WI38 (cell line): Measurements from ENCODE around the gene SLC6A9.

ENCODE experiments used
- H3K4me3 ChIP-seq: 2 replicates; pipeline ENCODE4 v1.5.1; 2011; ENCODE audit warnings: low read depth, mild to moderate bottlenecking, control low read depth, low read length
- TF ChIP-seq, protein P1 (sequence below): IDR thresholded peaks from 2 replicates; pipeline ENCODE4 v1.5.1; 2012; ENCODE audit warnings: low read depth, mild to moderate bottlenecking, control low read depth, low read length

The SLC6A9 gene

DNA sequence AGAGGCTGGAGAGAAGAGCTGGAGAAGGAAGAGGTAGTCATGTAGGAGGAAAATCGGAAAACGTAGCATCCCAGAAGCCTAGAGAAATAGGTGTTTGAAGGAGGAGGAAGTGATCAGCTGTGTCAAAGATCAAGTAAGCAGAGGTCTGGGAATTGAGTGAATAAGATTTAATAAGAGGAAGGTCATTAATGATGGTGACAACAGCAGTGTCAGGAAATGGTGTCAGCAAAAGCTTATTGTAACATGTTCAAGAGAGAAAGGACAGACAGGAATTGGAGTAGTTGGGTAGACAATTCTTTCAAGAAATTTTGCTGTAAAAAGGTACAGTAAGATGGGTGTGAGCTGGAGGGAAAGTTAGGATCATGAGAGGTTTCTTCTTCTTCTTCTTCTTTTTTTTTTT lies 41.6 kb upstream of the SLC6A9 start:
- TF ChIP-seq, protein P1, sequence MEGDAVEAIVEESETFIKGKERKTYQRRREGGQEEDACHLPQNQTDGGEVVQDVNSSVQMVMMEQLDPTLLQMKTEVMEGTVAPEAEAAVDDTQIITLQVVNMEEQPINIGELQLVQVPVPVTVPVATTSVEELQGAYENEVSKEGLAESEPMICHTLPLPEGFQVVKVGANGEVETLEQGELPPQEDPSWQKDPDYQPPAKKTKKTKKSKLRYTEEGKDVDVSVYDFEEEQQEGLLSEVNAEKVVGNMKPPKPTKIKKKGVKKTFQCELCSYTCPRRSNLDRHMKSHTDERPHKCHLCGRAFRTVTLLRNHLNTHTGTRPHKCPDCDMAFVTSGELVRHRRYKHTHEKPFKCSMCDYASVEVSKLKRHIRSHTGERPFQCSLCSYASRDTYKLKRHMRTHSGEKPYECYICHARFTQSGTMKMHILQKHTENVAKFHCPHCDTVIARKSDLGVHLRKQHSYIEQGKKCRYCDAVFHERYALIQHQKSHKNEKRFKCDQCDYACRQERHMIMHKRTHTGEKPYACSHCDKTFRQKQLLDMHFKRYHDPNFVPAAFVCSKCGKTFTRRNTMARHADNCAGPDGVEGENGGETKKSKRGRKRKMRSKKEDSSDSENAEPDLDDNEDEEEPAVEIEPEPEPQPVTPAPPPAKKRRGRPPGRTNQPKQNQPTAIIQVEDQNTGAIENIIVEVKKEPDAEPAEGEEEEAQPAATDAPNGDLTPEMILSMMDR, result no peak
- no peak overlapping the region for H3K4me3 ChIP-seq

DNA sequence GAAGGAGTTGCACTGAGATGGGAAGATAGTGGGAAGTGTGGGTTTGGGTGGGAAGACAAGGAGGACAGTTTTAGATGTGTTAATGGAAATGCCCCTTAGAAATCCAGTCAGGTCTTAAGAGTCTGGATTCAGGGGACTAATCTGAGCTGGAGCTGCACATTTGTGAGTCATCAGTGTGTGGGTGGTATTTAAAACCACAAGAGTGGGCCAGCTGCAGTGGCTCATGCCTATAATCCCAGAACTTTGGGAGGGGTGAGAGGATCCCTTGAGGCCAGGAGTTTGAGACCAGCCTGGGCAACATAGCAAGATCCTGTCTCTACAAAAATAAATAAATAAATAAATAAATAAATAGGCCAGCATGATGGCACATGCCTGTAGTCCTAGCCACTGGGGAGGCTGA lies 40.9 kb upstream of the SLC6A9 start:
- TF ChIP-seq, protein P1, result no peak

DNA sequence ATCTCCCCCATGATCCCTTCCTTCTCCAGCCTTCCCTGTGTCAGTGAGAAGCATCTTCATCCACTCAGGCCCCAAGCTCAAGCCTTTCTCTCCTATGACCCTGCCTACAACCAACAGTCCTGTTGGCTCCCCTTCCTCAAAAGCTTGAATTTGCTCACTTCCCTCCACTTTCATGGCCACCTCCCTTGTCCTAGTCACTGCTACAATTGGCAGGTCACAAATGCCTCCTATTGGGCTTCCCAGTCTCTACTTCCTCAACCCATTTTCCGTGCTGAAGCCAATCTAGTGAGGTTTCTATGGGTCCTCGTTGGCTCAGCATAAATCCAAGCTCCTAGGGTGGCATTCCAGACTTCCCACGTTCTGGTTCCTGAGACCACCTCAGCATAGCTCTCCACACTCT lies 40.2 kb upstream of the SLC6A9 start:
- H3K4me3 ChIP-seq, result no peak overlapping the region
- TF ChIP-seq, protein P1, result no peak

More for the DNA sequence above, 40.9 kb upstream of the SLC6A9 start:
- no peak overlapping the region for H3K4me3 ChIP-seq

DNA sequence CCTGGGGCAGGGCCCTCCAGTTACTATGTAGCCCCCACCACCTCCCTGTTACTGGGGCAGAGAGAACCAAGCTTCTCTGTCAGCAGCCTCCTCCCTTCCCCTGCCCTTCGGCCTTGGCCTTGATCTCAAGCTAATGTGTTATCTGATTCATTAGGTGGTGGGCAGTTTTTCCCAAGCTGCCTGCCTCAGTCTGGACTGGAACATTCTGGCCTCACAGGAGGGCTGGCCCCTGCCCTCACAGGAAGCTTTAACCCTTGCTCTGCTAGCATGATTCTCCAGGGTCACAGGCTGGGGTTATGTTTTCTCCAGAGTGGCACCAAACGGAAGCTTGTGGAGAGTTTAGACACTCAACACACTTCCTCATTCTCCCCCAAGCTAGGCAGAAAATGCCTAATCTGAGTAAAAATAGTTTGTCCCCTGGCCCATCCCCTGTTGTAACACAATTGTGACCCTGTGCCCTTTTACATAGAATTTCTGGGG lies 37.2 kb upstream of the SLC6A9 start:
- no peak overlapping the region for H3K4me3 ChIP-seq
- TF ChIP-seq, protein P1, result no peak

DNA sequence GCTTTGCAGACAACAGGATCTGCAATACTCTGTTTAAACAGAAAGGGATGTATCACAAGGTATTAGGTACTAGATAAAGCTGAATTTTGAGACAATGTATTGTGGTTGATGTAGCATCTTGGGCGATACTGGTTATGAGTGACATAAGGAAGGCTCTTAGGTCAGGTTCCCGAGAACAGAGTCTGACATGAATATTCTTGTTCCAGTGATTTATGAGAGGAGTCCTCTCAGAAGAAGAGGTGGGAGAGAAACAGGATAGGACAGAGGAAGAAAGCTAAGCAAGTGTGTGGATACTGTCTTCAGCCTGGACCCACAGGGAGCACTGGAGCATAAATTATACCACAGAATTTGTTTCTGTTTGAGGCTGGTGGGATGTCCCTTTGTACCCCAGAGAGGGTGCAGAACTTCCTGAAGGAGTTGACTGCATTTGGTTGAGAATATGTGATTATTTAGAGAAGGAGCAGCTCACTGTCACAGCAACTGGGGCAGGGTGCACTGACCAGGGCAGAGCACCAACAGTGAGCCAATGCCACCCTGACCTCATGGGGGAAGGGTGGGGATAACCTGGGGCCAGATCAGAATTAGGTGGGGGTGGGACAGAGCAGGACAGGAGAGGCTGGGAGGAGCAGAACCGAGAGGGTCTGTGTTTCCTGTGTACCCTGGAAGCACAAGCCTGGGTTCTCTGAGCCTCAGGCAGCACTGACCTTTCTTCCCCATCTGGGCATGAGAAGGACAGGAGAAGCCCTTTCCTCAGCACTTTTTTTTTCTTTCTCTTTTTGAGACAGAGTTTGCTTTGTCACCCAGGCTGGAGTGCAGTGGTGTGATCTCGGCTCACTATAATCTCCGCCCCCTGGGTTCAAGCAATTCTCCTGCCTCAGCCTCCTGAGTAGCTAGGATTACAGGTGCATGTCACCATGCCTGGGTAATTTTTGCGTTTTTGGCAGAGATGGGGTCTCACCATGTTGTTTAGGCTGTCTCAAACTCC lies 36.3 kb upstream of the SLC6A9 start:
- TF ChIP-seq, protein P1, result no peak
- no peak overlapping the region for H3K4me3 ChIP-seq

DNA sequence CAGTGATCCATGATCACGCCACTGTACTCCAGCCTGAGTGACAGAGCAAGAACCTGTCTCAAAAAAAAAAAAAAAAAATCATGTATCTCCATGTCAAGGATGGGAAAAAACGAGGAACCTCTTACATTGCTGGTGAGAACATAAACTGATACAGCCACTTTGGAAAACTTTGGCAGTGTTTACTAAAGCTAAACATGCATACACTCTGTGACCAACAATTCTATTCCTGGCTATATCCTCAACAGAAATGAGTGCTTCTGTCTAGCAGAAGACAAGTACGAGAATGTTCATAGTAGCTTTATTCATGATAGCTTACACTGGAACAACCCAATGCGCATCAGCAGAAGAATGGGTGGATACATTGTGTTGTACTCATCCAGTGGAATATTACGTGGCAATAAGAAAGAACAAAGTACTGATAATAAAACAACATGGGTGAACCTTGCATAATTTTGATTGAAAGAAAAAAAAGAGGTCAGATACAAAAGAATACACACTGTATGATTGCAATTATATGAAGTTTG lies 31.5 kb upstream of the SLC6A9 start:
- TF ChIP-seq, protein P1, result no peak
- no peak overlapping the region for H3K4me3 ChIP-seq

DNA sequence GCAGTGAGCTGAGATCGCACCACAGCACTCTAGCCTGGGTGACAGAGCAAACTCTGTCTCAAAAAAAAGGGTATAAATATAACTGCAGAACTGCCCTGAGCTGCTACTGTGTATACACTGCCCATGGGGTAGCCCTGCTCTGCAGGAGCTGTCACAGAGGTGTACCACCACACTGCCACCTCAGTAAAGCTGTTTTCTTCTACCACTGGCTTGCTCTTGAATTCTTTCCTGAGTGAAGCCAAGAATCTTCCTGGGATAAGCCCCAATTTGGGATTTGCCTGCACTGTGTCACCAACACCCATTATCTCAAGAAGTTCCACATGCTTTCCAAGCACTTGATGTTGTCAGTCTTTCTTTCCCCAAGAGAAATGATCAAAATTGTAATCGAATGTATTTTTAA lies 30.6 kb upstream of the SLC6A9 start:
- TF ChIP-seq, protein P1, result no peak
- no peak overlapping the region for H3K4me3 ChIP-seq
